ENCODE results near the gene TASOR2.

TASOR2 gene

DNA sequence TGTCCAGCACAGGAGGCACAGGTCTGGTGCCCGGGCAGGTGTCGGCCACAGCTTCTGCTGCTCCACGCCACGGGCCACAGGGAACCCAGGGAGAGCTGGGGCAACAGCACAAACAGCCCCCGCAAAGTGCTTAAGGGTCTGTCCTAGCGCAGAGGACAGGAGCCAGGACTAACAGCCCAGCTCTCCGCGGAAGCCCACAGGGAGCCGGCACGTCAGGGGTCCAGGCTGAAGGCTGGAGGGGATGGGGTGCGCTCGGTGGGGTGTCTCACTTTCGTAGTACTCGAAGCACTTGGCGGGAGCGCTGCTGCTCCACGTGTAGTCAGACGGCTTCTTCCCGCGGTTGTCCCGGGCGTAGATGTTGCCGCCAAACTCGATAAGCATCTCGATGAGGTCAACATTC lies 43.1 kb upstream of the TASOR2 start:
- TF ChIP-seq CTCF (IDR thresholded peaks at IDR 0.05; ENCODE audit: low read depth, low read length) = no peak
- H3K4me3 ChIP-seq (ENCODE audit: low read depth, low read length) = no peak overlapping the region

- TF ChIP-seq CTCF (IDR thresholded peaks at IDR 0.05; ENCODE audit: low read depth, low read length) = no peak
- no peak overlapping the region for H3K4me3 ChIP-seq (ENCODE audit: low read depth, low read length)
Measured at GRCh38 chr10:5643346-5644067, 41.1 kb upstream of the TASOR2 start.

- TF ChIP-seq CTCF (IDR thresholded peaks at IDR 0.05; ENCODE audit: low read depth, low read length) = no peak
- no peak overlapping the region for H3K4me3 ChIP-seq (ENCODE audit: low read depth, low read length)
Measured at GRCh38 chr10:5644930-5645329, 39.7 kb upstream of the TASOR2 start.

DNA sequence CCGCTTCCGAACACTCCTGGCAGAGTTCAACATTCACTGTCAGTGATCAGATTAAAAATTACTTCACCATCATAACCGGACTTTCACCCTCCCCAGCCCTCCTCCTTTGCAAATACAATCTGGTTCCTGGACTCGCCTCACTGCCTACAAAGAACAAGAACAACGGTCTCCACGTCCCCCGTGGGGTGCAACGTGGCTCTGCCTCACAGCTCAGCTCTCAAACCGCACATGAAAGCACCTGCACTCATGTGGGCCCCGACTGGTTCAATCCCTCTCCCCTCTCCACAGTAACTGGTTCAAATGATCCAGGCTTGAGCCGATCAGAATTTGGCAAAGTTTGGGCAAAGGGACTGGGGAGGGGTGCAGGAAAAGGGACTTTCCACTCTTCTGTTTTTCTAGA lies 39.3 kb upstream of the TASOR2 start:
- no peak overlapping the region for H3K4me3 ChIP-seq (ENCODE audit: low read depth, low read length)

GRCh38 chr10:5645944-5646617 lies 38.6 kb upstream of the TASOR2 start:
- no peak overlapping the region for H3K4me3 ChIP-seq (ENCODE audit: low read depth, low read length)
- TF ChIP-seq CTCF (IDR thresholded peaks at IDR 0.05; ENCODE audit: low read depth, low read length) = no peak

More for the DNA sequence above, 39.3 kb upstream of the TASOR2 start:
- no peak for TF ChIP-seq CTCF (IDR thresholded peaks at IDR 0.05; ENCODE audit: low read depth, low read length)

GRCh38 chr10:5647507-5648240 lies 37.0 kb upstream of the TASOR2 start:
- no peak overlapping the region for H3K4me3 ChIP-seq (ENCODE audit: low read depth, low read length)
- TF ChIP-seq CTCF (IDR thresholded peaks at IDR 0.05; ENCODE audit: low read depth, low read length) = no peak

All from WI38 (cell line).